ENCODE measurements around the gene RBM7. TPM values are rescaled to one million over a fixed set of nuclear protein-coding genes. Genes with fewer than 3 reads are reported as not detected.

The RBM7 gene
- 26.0 to 33.9 TPM (median 31.2 TPM) in 5 replicates for total RNA-seq (2022; extraction: Qiagen RNA extraction)

GRCh38 chr11:114400216-114400914 is at the start of gene RBM7, which contains the start of gene C11orf71:
Gene RBM7 (plus strand): TSS chr11:114400666. CDS start chr11:114400672, 6 bp downstream.
Gene C11orf71 (minus strand): TSS chr11:114400511. CDS start chr11:114400331, 180 bp downstream.

DNA sequence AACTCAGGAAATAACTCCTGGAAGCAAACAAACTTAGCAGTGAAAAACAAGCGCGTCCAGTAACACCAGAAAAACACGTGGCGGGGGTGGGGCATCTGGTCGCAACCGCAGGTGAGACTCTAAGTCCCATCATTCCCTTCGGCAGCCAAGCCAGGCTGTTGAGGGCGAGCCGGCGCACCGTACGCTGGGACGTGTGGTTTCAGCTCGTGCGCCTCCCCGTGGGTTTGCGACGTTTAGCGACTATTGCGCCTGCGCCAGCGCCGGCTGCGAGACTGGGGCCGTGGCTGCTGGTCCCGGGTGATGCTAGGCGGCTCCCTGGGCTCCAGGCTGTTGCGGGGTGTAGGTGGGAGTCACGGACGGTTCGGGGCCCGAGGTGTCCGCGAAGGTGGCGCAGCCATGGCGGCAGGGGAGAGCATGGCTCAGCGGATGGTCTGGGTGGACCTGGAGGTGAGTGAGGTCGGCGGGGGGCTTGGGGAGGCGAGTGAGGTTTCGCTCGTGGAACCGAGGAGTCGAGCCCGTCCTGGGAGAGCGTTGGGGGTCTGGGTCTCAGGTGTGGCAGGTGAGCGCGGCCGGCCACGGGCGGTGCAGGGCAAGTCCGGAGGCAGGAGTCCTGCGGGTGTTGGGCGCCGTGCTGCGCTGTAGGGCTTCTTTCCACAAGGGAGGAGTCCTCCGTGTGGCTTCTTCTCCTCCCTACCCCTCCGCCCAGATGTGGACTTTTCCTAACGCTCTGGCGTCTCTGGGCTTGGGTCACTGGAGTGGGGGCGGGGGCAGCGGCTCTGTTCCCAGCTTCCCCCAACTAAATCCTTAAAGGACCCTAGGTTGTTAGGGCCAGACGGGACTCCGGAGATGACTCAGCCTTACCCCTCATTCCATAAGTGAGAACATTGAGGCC is 39.0 kb downstream of the RBM7 start, which contains the start of gene REXO2:
REXO2 (plus strand) TSS at position 239 of the 892 bp plus-strand sequence; CDS start at position 301, 62 bp downstream.

Other genes with a start within 250 kb of the RBM7 start
- gene NNMT, start 104.3 kb upstream of the RBM7 start, total RNA-seq (2022; extraction: Qiagen RNA extraction), result 282 to 357 TPM (median 321 TPM) in 5 replicates
- gene C11orf71, start 155 bp upstream of the RBM7 start, total RNA-seq (2022; extraction: Qiagen RNA extraction), result 2.5 to 4.3 TPM (median 3.5 TPM) in 5 replicates
- gene REXO2, start 38.8 kb downstream of the RBM7 start, total RNA-seq (2022; extraction: Qiagen RNA extraction), result 101 to 113 TPM (median 107 TPM) in 5 replicates
- not detected in 5 replicates for gene NXPE1, start 159.2 kb downstream of the RBM7 start, total RNA-seq (2022; extraction: Qiagen RNA extraction)
- gene NXPE4, start 195.1 kb downstream of the RBM7 start, total RNA-seq (2022; extraction: Qiagen RNA extraction), result not detected in 5 replicates